ENCODE measurements around the gene ATP8B4. TPM values are rescaled to one million over a fixed set of nuclear protein-coding genes. Genes with fewer than 3 reads are reported as not detected.

The ATP8B4 gene
- total and polyA plus RNA-seq, 2 of the 8 experiments (the other 6 are each of a cell fraction or from before 2014, with no cell fraction given), result 0.17 to 0.24 TPM

DNA sequence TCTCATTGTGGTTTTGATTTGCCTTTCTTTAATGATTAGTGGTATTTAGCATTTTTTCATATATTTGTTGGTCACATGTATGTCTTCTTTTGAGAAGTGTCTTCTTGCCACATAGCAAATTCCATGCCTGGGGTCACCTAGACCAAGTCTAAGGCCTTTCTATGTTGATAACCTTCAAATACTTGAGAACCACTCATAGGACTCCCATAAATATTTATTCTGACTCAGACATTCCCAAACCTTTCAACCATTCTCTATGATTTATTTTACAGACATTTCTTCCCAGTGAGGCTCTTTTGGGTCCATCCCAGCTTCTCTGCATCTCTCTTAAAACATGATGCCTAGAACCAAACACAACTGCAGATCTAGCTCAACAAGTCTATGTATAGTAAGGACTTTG, 69.2 kb downstream of the ATP8B4 start:
- no peak overlapping the region for H3K4ac ChIP-seq (replicated peaks; ENCODE audit: insufficient read length, low read depth, low read length)
- no peaks in the 10 kb centered on the region for H3K27me3 ChIP-seq (replicated peaks in 1 of 4; ENCODE audit: control insufficient read depth in 3 of 4, extremely low read depth in 1 of 4, insufficient read depth in 3 of 4, low read length in 3 of 4)
- H3K36me3 ChIP-seq (ENCODE audit: control insufficient read depth in 2 of 4, insufficient read depth in 4 of 4, low read length in 3 of 4), result no peaks in the 10 kb centered on the region
- H3K4me1 ChIP-seq (replicated peaks in 1 of 4; ENCODE audit: control insufficient read depth in 3 of 4, insufficient read depth in 4 of 4, low read length in 3 of 4), result no peaks in the 10 kb centered on the region
- no peak overlapping the region for H2BK15ac ChIP-seq (ENCODE audit: low read length)
- no peak overlapping the region for H3K23ac ChIP-seq (ENCODE audit: insufficient read length)
- FAIRE-seq (no peak), DNase-seq (ENCODE audit: low read depth in 1 of 2, low spot score in 2 of 2) (no peak)
- H4K8ac ChIP-seq (ENCODE audit: extremely low read depth, insufficient read depth, low read length), result no peak overlapping the region
- no peak for TF ChIP-seq YY1 (IDR thresholded peaks at IDR 0.05; ENCODE audit: low read depth, low read length)
- no peak for TF ChIP-seq POLR2A (IDR thresholded peaks at IDR 0.05; ENCODE audit: control extremely low read depth in 1 of 2, low read depth in 2 of 2, low read length in 2 of 2)
- TF ChIP-seq RFX5 (IDR thresholded peaks at IDR 0.05; ENCODE audit: borderline replicate concordance, low read depth, low read length), result no peak
- no peak for TF ChIP-seq CEBPB (IDR thresholded peaks at IDR 0.05; ENCODE audit: low read depth, low read length)
- TF ChIP-seq ZNF274 (IDR thresholded peaks at IDR 0.05; ENCODE audit: borderline replicate concordance, extremely low read depth, low read length), result no peak
- TF ChIP-seq BACH1 (IDR thresholded peaks at IDR 0.05; ENCODE audit: low read length), result no peak
- TF ChIP-seq JUND (IDR thresholded peaks at IDR 0.05; ENCODE audit: low read length), result no peak
- no peak for TF ChIP-seq RBBP5 (IDR thresholded peaks at IDR 0.05; ENCODE audit: borderline replicate concordance, low read depth, low read length)
- H3K14ac ChIP-seq (ENCODE audit: insufficient read length), result no peak overlapping the region
- no peak overlapping the region for H3K56ac ChIP-seq (replicated peaks; ENCODE audit: insufficient read length, low read depth, low read length)
- POLR2A ChIA-PET (ENCODE audit: partially characterized antibody), result no interaction called here
- H2AK5ac ChIP-seq (ENCODE audit: low read depth, low read length), result no peak overlapping the region
- H4K91ac ChIP-seq (replicated peaks; ENCODE audit: insufficient read length, low read length), result no peak overlapping the region
- no peak overlapping the region for H2BK120ac ChIP-seq (replicated peaks; ENCODE audit: low read depth, low read length)
- H3K79me1 ChIP-seq (ENCODE audit: low read depth, low read length), result no peaks in the 10 kb centered on the region
- H2AFZ ChIP-seq (ENCODE audit: low read length), result no peak overlapping the region
- no peaks in the 10 kb centered on the region for H3K79me2 ChIP-seq (ENCODE audit: control insufficient read depth in 1 of 2, insufficient read depth in 2 of 2, low read length in 2 of 2)
- no peaks in the 10 kb centered on the region for H3K23me2 ChIP-seq (ENCODE audit: low read depth, low read length)
- H2BK12ac ChIP-seq (ENCODE audit: low read depth, low read length), result no peak overlapping the region
- no peak overlapping the region for H2BK20ac ChIP-seq (ENCODE audit: low read length)
- no peak overlapping the region for H3K27ac ChIP-seq (ENCODE audit: low read depth, low read length)
- H2BK5ac ChIP-seq (ENCODE audit: low read depth, low read length), result no peak overlapping the region
- H3K4me2 ChIP-seq (ENCODE audit: insufficient read depth in 1 of 2, low read depth in 2 of 2, low read length in 2 of 2), result no peak overlapping the region
- H4K20me1 ChIP-seq (replicated peaks in 1 of 2; ENCODE audit: control insufficient read depth in 1 of 2, insufficient read depth in 2 of 2, low read length in 2 of 2), result no peaks in the 10 kb centered on the region
- H3K18ac ChIP-seq (ENCODE audit: extremely low read depth, low read length), result no peak overlapping the region
- H3K9me3 ChIP-seq (ENCODE audit: insufficient read depth in 2 of 2, low read depth in 1 of 2, low read length in 1 of 2), result no peaks in the 10 kb centered on the region
- CTCF ChIA-PET (ENCODE audit: partially characterized antibody), result interaction anchor here (1.7 to 6.7 kb wide), 3 partner anchors 47 to 814 kb away, joined by 8 to 92 read pairs (median 22); no protein-coding TSS in a partner anchor
- H3K4me3 ChIP-seq (ENCODE audit: extremely low read depth in 1 of 4, insufficient read depth in 2 of 4, low read depth in 3 of 4, low read length in 4 of 4), result no peak overlapping the region
- no peak overlapping the region for H3K9ac ChIP-seq (replicated peaks in 1 of 4; ENCODE audit: extremely low read depth in 1 of 4, low read depth in 3 of 4, low read length in 3 of 4)
- no peak overlapping the region for H4K5ac ChIP-seq (ENCODE audit: insufficient read length, low read depth, low read length)
